ENCODE data around the gene TMEM229B. TPM values are rescaled to one million over a fixed set of nuclear protein-coding genes. Genes with fewer than 3 reads are reported as not detected.

TMEM229B gene
- total RNA-seq, 1 donor from 2014 or later = 0.26 TPM

DNA sequence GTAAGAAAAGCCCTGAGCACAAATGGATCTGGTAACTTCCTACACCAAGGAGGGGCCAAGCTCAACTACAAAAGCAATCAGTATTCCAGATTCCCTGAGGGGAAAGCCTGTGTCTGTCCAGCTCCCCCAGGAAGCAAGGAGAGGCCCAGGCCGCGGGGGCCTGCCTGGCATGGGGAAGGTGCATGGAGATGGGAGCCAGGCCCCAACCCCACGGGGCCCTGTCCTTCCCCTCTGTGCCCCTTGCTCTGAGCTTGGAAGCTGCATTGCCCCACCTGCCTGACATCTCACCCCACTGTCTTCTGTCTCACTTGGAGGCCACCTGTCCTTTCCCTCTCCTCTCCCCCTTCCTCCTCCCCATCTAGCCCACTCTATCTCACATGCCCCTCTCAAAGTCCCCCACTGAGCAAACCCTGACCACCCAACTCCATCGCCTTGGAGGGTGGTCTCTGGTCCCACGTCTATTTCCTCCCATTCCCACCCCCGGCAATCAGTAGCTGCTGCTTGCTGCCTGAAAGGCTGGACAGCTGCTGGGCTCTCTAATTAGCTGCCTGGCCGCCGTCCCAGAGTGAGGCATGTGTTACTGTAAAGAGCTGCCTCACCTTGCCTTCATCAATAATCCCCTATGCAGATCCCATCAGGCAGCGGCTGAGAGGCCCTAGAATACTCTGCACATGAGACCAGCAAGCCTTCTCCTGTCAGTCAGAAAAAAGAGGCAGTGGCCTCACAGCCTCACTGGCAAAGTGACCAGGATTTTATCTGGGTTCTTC lies 3.4 kb upstream of the TMEM229B start:
- Histone ChIP-seq H3K4me3 (ENCODE audit: low read depth, low read length) (no peak overlapping the region), H3K36me3 (ENCODE audit: control insufficient read depth, insufficient read depth, low read length) (no peaks in the 10 kb centered on the region), H3K27me3 (ENCODE audit: control insufficient read depth, insufficient read depth, low read length) (no peaks in the 10 kb centered on the region)
- TF ChIP-seq, protein P1, sequence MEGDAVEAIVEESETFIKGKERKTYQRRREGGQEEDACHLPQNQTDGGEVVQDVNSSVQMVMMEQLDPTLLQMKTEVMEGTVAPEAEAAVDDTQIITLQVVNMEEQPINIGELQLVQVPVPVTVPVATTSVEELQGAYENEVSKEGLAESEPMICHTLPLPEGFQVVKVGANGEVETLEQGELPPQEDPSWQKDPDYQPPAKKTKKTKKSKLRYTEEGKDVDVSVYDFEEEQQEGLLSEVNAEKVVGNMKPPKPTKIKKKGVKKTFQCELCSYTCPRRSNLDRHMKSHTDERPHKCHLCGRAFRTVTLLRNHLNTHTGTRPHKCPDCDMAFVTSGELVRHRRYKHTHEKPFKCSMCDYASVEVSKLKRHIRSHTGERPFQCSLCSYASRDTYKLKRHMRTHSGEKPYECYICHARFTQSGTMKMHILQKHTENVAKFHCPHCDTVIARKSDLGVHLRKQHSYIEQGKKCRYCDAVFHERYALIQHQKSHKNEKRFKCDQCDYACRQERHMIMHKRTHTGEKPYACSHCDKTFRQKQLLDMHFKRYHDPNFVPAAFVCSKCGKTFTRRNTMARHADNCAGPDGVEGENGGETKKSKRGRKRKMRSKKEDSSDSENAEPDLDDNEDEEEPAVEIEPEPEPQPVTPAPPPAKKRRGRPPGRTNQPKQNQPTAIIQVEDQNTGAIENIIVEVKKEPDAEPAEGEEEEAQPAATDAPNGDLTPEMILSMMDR (IDR thresholded peaks at IDR 0.05; ENCODE audit: insufficient read depth, low read length, severe bottlenecking) = no peak
- no peak for DNase-seq (ENCODE audit: low read depth)
- no peak for FAIRE-seq

DNA sequence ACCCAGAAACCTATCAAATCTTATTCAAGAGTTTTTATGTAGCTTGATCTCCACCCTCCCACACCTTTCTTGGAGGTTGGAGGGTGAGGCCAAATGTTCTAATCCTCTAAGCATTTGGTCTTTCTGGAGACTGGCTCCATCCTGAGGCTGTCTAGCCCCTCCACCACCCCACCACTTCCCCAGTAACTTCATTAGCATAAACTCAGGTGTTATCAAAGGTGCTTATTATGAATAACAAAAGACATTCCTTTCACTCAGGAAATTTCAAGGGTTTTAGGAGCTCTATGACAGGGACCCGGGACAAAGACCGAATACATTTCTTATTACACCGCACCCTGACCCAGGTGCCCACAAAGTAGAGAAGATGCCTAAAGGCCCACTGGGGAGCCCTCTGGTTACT lies 2.8 kb upstream of the TMEM229B start:
- TF ChIP-seq, protein P1 (IDR thresholded peaks at IDR 0.05; ENCODE audit: insufficient read depth, low read length, severe bottlenecking) = no peak
- Histone ChIP-seq H3K36me3 (ENCODE audit: control insufficient read depth, insufficient read depth, low read length) (no peaks in the 10 kb centered on the region), H3K27me3 (ENCODE audit: control insufficient read depth, insufficient read depth, low read length) (no peaks in the 10 kb centered on the region), H3K4me3 (ENCODE audit: low read depth, low read length) (no peak overlapping the region)
- FAIRE-seq (no peak), DNase-seq (ENCODE audit: low read depth) (no peak)

DNA sequence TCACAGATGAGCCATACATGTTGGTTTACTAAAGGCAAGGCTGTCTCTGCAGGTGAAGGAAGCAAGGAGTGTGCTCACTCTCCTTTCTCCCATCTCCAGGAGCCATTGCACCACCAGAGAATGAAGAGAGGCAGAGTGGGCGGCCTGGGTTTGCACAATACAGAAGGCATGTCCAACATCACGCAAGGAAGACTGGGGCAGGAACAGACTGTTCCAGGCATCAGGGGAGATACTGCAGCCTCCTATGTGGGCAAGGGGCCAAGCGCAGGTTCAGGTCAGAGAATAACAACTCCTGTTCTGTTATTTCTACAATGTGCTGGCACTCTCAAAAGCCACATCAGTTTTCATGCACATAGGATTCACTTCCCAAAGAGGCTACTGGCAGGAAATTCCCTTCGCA lies 1.7 kb upstream of the TMEM229B start:
- DNase-seq (ENCODE audit: low read depth) (no peak), FAIRE-seq (peak; percentile 66)
- TF ChIP-seq, protein P1 (IDR thresholded peaks at IDR 0.05; ENCODE audit: insufficient read depth, low read length, severe bottlenecking) = no peak

DNA sequence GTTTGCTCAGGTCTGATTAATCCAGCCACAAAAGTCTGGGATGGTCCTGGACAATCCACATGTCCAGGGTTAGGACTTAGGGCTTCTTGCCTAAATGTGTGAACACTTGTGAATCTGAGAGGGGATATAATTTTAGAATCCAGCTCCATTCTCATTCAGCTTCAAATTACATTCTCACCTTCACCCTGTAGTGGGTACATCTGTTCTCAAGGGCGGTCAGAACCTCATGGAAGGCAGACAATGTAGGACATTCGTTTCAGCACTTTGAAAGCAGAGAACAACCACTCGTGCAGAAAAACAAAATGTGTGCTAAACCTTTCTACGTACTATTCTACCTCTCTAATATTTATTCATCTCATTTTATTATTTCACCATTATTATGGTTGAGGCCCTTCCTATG lies 1.2 kb downstream of the TMEM229B start:
- TF ChIP-seq, protein P1 (IDR thresholded peaks at IDR 0.05; ENCODE audit: insufficient read depth, low read length, severe bottlenecking) = no peak
- Histone ChIP-seq H3K36me3 (ENCODE audit: control insufficient read depth, insufficient read depth, low read length) (no peaks in the 10 kb centered on the region), H3K4me3 (ENCODE audit: low read depth, low read length) (no peak overlapping the region), H3K27me3 (ENCODE audit: control insufficient read depth, insufficient read depth, low read length) (no peaks in the 10 kb centered on the region)
- DNase-seq (ENCODE audit: low read depth) (no peak), FAIRE-seq (no peak)

More for the DNA sequence above, 1.7 kb upstream of the TMEM229B start:
- Histone ChIP-seq H3K4me3 (ENCODE audit: low read depth, low read length) (no peak overlapping the region), H3K36me3 (ENCODE audit: control insufficient read depth, insufficient read depth, low read length) (no peaks in the 10 kb centered on the region), H3K27me3 (ENCODE audit: control insufficient read depth, insufficient read depth, low read length) (no peaks in the 10 kb centered on the region)

DNA sequence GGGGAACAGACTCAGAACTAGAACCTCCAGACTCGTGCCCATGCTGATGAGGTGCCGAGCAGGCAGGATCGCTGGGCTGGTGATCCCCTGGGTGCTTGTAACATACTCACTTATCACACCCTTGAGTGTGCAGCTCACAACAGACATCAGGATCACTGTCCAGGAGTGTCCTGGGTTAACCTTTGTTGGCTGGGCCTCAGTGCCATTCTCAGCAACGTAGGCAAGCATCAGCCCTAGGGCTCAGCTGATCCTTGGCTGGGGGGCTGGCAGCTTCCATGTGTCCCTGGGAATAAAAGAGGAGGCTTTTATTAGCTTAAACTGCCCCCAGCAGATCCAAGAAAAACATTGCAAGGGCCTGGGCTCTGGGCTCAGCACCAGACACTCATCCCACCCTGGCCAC lies 1.6 kb downstream of the TMEM229B start:
- TF ChIP-seq, protein P1 (IDR thresholded peaks at IDR 0.05; ENCODE audit: insufficient read depth, low read length, severe bottlenecking) = no peak
- DNase-seq (ENCODE audit: low read depth) (no peak), FAIRE-seq (peak; percentile 36)

More for the DNA sequence above, 1.6 kb downstream of the TMEM229B start:
- Histone ChIP-seq H3K4me3 (ENCODE audit: low read depth, low read length) (no peak overlapping the region), H3K27me3 (ENCODE audit: control insufficient read depth, insufficient read depth, low read length) (no peaks in the 10 kb centered on the region), H3K36me3 (ENCODE audit: control insufficient read depth, insufficient read depth, low read length) (no peaks in the 10 kb centered on the region)
